ENCODE data around the gene EGLN1. TPM values are rescaled to one million over a fixed set of nuclear protein-coding genes. Genes with fewer than 3 reads are reported as not detected.

Gene EGLN1
- polyA plus RNA-seq, 1 of the 3 experiments (the other 2 are of a cell fraction): 10.7 TPM

DNA sequence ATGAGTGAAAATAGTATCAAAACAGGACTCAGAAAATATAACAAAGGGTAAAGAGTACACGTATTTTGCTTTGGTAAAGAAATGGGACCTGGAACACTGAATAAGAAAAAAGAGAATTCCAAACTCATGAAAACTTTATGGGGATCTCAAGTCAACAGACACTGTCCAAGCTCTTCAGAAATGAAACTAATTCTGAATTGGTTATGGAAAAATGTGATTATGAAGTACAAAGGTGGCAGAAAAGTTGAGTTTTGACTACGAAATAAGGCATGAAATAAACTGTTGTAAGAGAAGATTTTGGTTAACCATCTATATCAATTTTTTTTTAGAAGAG is 8.4 kb downstream of the EGLN1 start:
- CTCF ChIA-PET: interaction anchor here (1.0 kb wide), 1 partner anchor 171 kb away, joined by 3 read pairs; no protein-coding TSS in a partner anchor
- peaks cover 5% of the 10 kb centered on the region for H3F3A ChIP-seq (replicated peaks; ENCODE audit: insufficient read depth)
- H3K27ac ChIP-seq (ENCODE audit: low read depth in 2 of 2, low read length in 1 of 2): no peak overlapping the region; a peak in 1 of 4 replicates
- H3K4me1 ChIP-seq (ENCODE audit: control insufficient read depth in 1 of 2, insufficient read depth in 2 of 2, low read depth in 1 of 2, low read length in 1 of 2): peaks cover 20 to 25% of the 10 kb centered on the region in 2 experiments
- peaks cover 7 to 9% of the 10 kb centered on the region in 2 experiments for H3K36me3 ChIP-seq (replicated peaks in 1 of 2; ENCODE audit: control insufficient read depth in 1 of 2, insufficient read depth in 2 of 2, low read length in 1 of 2)
- H4K20me1 ChIP-seq (ENCODE audit: insufficient read depth): peaks cover 50% of the 10 kb centered on the region
- no peak overlapping the region for H3K9ac ChIP-seq
- no peaks in the 10 kb centered on the region for H3K9me3 ChIP-seq
- H3K79me2 ChIP-seq (ENCODE audit: insufficient read depth): peaks cover 99% of the 10 kb centered on the region
- DNase-seq: no peak
- TF ChIP-seq SIN3A (IDR thresholded peaks at IDR 0.05; ENCODE audit: borderline replicate concordance, low read depth, low read length): no peak
- no peak for TF ChIP-seq RAD21 (IDR thresholded peaks at IDR 0.05; ENCODE audit: low read length)
- no peak for TF ChIP-seq SMC3 (IDR thresholded peaks at IDR 0.05; ENCODE audit: low read depth, low read length)
- TF ChIP-seq YY1 (IDR thresholded peaks at IDR 0.05; ENCODE audit: low read depth): no peak
- TF ChIP-seq TEAD4 (IDR thresholded peaks at IDR 0.05; ENCODE audit: borderline replicate concordance, insufficient read depth): no peak
- no peak for TF ChIP-seq FOXJ3 (CRISPR knock-in tag; IDR thresholded peaks at IDR 0.05)
- TF ChIP-seq, protein P1, sequence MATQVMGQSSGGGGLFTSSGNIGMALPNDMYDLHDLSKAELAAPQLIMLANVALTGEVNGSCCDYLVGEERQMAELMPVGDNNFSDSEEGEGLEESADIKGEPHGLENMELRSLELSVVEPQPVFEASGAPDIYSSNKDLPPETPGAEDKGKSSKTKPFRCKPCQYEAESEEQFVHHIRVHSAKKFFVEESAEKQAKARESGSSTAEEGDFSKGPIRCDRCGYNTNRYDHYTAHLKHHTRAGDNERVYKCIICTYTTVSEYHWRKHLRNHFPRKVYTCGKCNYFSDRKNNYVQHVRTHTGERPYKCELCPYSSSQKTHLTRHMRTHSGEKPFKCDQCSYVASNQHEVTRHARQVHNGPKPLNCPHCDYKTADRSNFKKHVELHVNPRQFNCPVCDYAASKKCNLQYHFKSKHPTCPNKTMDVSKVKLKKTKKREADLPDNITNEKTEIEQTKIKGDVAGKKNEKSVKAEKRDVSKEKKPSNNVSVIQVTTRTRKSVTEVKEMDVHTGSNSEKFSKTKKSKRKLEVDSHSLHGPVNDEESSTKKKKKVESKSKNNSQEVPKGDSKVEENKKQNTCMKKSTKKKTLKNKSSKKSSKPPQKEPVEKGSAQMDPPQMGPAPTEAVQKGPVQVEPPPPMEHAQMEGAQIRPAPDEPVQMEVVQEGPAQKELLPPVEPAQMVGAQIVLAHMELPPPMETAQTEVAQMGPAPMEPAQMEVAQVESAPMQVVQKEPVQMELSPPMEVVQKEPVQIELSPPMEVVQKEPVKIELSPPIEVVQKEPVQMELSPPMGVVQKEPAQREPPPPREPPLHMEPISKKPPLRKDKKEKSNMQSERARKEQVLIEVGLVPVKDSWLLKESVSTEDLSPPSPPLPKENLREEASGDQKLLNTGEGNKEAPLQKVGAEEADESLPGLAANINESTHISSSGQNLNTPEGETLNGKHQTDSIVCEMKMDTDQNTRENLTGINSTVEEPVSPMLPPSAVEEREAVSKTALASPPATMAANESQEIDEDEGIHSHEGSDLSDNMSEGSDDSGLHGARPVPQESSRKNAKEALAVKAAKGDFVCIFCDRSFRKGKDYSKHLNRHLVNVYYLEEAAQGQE (IDR thresholded peaks at IDR 0.05; ENCODE audit: low read depth, low read length): no peak
- no peak for TF ChIP-seq FOSL2 (IDR thresholded peaks at IDR 0.05; ENCODE audit: borderline replicate concordance, low read depth)
- TF ChIP-seq JUND (IDR thresholded peaks at IDR 0.05): no peak
- H3K4me2 ChIP-seq: peak overlapping the region; percentile 31; the same call in 1 of the 2 replicates
- no peak overlapping the region for H2AFZ ChIP-seq (ENCODE audit: low read depth)
- POLR2A ChIA-PET: no interaction called here
- H3K27me3 ChIP-seq (ENCODE audit: insufficient read depth): no peaks in the 10 kb centered on the region
- WGBS (ENCODE audit: low lambda C conversion rate): 89% methylated on average over 2 of the region's 2 CpGs
- no peak overlapping the region; a peak in 1 of 4 replicates for H3K4me3 ChIP-seq (ENCODE audit: low read depth in 2 of 2, low read length in 1 of 2)
- H3K9me2 ChIP-seq: no peaks in the 10 kb centered on the region

DNA sequence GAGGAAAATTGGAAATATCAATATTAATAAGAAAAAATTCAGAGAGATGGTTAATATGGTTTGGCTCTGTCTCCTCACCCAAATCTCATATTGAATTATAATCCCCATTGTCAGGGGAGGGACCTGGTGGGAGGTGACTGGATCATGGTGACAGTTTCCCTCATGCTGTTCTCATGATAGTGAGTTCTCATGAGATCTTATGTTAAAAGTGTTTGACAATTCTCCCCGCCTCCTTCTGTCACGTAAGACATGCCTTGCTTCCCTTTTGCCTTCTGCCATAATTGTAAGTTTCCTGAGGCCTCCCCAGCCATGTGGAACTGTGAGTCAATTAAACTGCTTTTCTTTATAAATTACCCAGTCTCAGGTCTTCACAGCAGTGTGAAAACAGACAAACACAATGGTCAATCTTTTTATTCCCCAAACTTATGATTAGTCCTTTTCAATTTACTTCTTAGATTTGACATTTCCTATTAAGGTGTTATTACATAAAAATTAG is 11.0 kb downstream of the EGLN1 start:
- peaks cover 38% of the 10 kb centered on the region for H4K20me1 ChIP-seq (ENCODE audit: insufficient read depth)
- H3K4me2 ChIP-seq: no peak overlapping the region
- H3K9ac ChIP-seq: no peak overlapping the region
- H3K27me3 ChIP-seq (ENCODE audit: insufficient read depth): no peaks in the 10 kb centered on the region
- no peak for DNase-seq
- POLR2A ChIA-PET: no interaction called here
- peaks cover 13 to 32% of the 10 kb centered on the region in 2 experiments for H3K4me1 ChIP-seq (ENCODE audit: control insufficient read depth in 1 of 2, insufficient read depth in 2 of 2, low read depth in 1 of 2, low read length in 1 of 2)
- H3K9me3 ChIP-seq: no peaks in the 10 kb centered on the region
- 93% methylated on average over 2 of the region's 2 CpGs for WGBS (ENCODE audit: low lambda C conversion rate)
- H3F3A ChIP-seq (replicated peaks; ENCODE audit: insufficient read depth): peaks cover 12% of the 10 kb centered on the region
- H3K36me3 ChIP-seq (replicated peaks in 1 of 2; ENCODE audit: control insufficient read depth in 1 of 2, insufficient read depth in 2 of 2, low read length in 1 of 2): peaks cover 9% of the 10 kb centered on the region in 2 experiments
- no peaks in the 10 kb centered on the region for H3K9me2 ChIP-seq
- CTCF ChIA-PET: interaction anchor here (1.4 to 1.7 kb wide), 2 partner anchors 10 to 48 kb away, joined by 3 to 5 read pairs; no protein-coding TSS in a partner anchor
- peaks cover 99% of the 10 kb centered on the region for H3K79me2 ChIP-seq (ENCODE audit: insufficient read depth)
- no peak overlapping the region for H3K4me3 ChIP-seq (ENCODE audit: low read depth in 2 of 2, low read length in 1 of 2)
- H3K27ac ChIP-seq (ENCODE audit: low read depth in 2 of 2, low read length in 1 of 2): peak overlapping the region in 1 of 2 experiments; percentile 4; a peak in 1 of 4 replicates
- H2AFZ ChIP-seq (ENCODE audit: low read depth): no peak overlapping the region
- no peak for TF ChIP-seq FOXJ3 (CRISPR knock-in tag; IDR thresholded peaks at IDR 0.05)
- no peak for TF ChIP-seq GATA2 (CRISPR knock-in tag; IDR thresholded peaks at IDR 0.05)
- TF ChIP-seq FOSL2 (IDR thresholded peaks at IDR 0.05; ENCODE audit: borderline replicate concordance, low read depth): no peak
- TF ChIP-seq, protein P2, sequence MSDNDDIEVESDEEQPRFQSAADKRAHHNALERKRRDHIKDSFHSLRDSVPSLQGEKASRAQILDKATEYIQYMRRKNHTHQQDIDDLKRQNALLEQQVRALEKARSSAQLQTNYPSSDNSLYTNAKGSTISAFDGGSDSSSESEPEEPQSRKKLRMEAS (IDR thresholded peaks at IDR 0.05; ENCODE audit: low read depth): no peak
- TF ChIP-seq, protein P3, sequence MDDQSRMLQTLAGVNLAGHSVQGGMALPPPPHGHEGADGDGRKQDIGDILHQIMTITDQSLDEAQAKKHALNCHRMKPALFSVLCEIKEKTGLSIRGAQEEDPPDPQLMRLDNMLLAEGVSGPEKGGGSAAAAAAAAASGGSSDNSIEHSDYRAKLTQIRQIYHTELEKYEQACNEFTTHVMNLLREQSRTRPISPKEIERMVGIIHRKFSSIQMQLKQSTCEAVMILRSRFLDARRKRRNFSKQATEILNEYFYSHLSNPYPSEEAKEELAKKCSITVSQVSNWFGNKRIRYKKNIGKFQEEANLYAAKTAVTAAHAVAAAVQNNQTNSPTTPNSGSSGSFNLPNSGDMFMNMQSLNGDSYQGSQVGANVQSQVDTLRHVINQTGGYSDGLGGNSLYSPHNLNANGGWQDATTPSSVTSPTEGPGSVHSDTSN (IDR thresholded peaks at IDR 0.05): no peak
- TF ChIP-seq, protein P4, sequence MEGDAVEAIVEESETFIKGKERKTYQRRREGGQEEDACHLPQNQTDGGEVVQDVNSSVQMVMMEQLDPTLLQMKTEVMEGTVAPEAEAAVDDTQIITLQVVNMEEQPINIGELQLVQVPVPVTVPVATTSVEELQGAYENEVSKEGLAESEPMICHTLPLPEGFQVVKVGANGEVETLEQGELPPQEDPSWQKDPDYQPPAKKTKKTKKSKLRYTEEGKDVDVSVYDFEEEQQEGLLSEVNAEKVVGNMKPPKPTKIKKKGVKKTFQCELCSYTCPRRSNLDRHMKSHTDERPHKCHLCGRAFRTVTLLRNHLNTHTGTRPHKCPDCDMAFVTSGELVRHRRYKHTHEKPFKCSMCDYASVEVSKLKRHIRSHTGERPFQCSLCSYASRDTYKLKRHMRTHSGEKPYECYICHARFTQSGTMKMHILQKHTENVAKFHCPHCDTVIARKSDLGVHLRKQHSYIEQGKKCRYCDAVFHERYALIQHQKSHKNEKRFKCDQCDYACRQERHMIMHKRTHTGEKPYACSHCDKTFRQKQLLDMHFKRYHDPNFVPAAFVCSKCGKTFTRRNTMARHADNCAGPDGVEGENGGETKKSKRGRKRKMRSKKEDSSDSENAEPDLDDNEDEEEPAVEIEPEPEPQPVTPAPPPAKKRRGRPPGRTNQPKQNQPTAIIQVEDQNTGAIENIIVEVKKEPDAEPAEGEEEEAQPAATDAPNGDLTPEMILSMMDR (IDR thresholded peaks at IDR 0.05): no peak
- TF ChIP-seq YY1 (IDR thresholded peaks at IDR 0.05; ENCODE audit: low read depth): no peak
- TF ChIP-seq, protein P5, sequence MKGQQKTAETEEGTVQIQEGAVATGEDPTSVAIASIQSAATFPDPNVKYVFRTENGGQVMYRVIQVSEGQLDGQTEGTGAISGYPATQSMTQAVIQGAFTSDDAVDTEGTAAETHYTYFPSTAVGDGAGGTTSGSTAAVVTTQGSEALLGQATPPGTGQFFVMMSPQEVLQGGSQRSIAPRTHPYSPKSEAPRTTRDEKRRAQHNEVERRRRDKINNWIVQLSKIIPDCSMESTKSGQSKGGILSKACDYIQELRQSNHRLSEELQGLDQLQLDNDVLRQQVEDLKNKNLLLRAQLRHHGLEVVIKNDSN (IDR thresholded peaks at IDR 0.05; ENCODE audit: borderline replicate concordance, low read depth): no peak
- no peak for TF ChIP-seq NFIC (IDR thresholded peaks at IDR 0.05; ENCODE audit: borderline replicate concordance)
- no peak for TF ChIP-seq TAF1 (IDR thresholded peaks at IDR 0.05; ENCODE audit: borderline replicate concordance, low read depth, low read length)
- TF ChIP-seq, protein P6, sequence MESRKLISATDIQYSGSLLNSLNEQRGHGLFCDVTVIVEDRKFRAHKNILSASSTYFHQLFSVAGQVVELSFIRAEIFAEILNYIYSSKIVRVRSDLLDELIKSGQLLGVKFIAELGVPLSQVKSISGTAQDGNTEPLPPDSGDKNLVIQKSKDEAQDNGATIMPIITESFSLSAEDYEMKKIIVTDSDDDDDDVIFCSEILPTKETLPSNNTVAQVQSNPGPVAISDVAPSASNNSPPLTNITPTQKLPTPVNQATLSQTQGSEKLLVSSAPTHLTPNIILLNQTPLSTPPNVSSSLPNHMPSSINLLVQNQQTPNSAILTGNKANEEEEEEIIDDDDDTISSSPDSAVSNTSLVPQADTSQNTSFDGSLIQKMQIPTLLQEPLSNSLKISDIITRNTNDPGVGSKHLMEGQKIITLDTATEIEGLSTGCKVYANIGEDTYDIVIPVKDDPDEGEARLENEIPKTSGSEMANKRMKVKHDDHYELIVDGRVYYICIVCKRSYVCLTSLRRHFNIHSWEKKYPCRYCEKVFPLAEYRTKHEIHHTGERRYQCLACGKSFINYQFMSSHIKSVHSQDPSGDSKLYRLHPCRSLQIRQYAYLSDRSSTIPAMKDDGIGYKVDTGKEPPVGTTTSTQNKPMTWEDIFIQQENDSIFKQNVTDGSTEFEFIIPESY (IDR thresholded peaks at IDR 0.05; ENCODE audit: borderline replicate concordance, low read depth): no peak
- TF ChIP-seq NRF1 (IDR thresholded peaks at IDR 0.05; ENCODE audit: low read depth, low read length): no peak

Data from SK-N-SH (cell line).